K562 (cell line): ENCODE data around the gene MMP26. TPM values are rescaled to one million over a fixed set of nuclear protein-coding genes. Genes with fewer than 3 reads are reported as not detected.

Source experiments
- ATAC-seq: fragments of 200-7000 bp; cut with Tn5 transposase; 3 replicates; pipeline ENCODE4 v1.9.1; 2020; ENCODE audit warnings: moderate library complexity
- BruUV-seq: library from RNA; stranded (reverse); fragments of 400-500 nt; replicated peaks from 2 replicates; lab custom pipeline; 2021; lab: Mats Ljungman, UMichigan
- CTCF ChIA-PET: fragments of 300-600 bp; formaldehyde crosslinking; extraction: SDS; loops from one replicate; lab custom pipeline; 2021; ENCODE audit warnings: low intra/inter-chr PET ratio; lab: Yijun Ruan, JAX
- POLR2A ChIA-PET: fragments of 300-600, 350-650 bp; sonication (Branson Sonifier 250); formaldehyde crosslinking; extraction: SDS; loops from one replicate; lab custom pipeline; 2021; ENCODE audit warnings: antibody characterized with exemption, inconsistent platforms; lab: Yijun Ruan, JAX
- DNase-seq, 4 experiments: peaks; one replicate each; pipeline versions ENCODE4 v3.0.0 to v3.0.0-alpha.2; 2011 to 2018; ENCODE audit warnings: low spot score in 3 of 4, mixed read lengths in 3 of 4; ENCODE audit errors: extremely low read depth in 1 of 4
- FAIRE-seq: peaks from 2 replicates; lab custom pipeline; 2011; peaks lifted over from hg19 to GRCh38; lab: Jason Lieb, UNC
- H2AFZ ChIP-seq: 2 replicates; pipeline ENCODE4 v1.6.0; 2011; ENCODE audit warnings: low read depth, low read length, control low read depth, inconsistent platforms
- H3K27ac ChIP-seq: fragments of 200-600 bp; 3 replicates; pipeline ENCODE4 v1.8.0; 2011; ENCODE audit warnings: low read depth, mild to moderate bottlenecking, control low read depth, inconsistent platforms, low read length, moderate library complexity, mixed read lengths; ENCODE audit errors: extremely low read depth
- H3K27me3 ChIP-seq, 2 experiments: fragments of 300-600 bp in 1 of 2; 2 replicates in 1 of 2; 3 replicates in 1 of 2; pipeline versions ENCODE4 v1.6.0 to v1.8.0; 2011; ENCODE audit warnings: inconsistent platforms in 2 of 2, low read length in 2 of 2, mild to moderate bottlenecking in 1 of 2, mixed read lengths in 1 of 2, moderate library complexity in 1 of 2; ENCODE audit not compliant: control insufficient read depth in 2 of 2, insufficient read depth in 2 of 2
- H3K36me3 ChIP-seq: fragments of 300-600 bp; 3 replicates; pipeline ENCODE4 v1.8.0; 2011; ENCODE audit warnings: mild to moderate bottlenecking, low read length, inconsistent platforms; ENCODE audit not compliant: control insufficient read depth, insufficient read depth
- H3K4me1 ChIP-seq, 2 experiments: fragments of 200-600 bp in 1 of 2; replicated peaks in 1 of 2; 2 replicates in 1 of 2; 3 replicates in 1 of 2; pipeline versions ENCODE4 v1.5.1 to v1.8.0; 2011; ENCODE audit warnings: inconsistent platforms in 2 of 2, low read length in 2 of 2, mild to moderate bottlenecking in 1 of 2, mixed read lengths in 1 of 2, moderate library complexity in 1 of 2; ENCODE audit not compliant: control insufficient read depth in 2 of 2, insufficient read depth in 2 of 2
- H3K4me2 ChIP-seq: 2 replicates; pipeline ENCODE4 v1.6.1; 2011; ENCODE audit warnings: low read length, control low read depth, inconsistent platforms, mixed read lengths; ENCODE audit not compliant: insufficient read depth
- H3K4me3 ChIP-seq: fragments of 200-600 bp; sonication (generic), shearing (Covaris generic); 2 replicates; pipeline ENCODE4 v1.5.1; 2016; ENCODE audit warnings: control low read depth, inconsistent platforms
- H3K79me2 ChIP-seq: fragments of 200-600 bp; 3 replicates; pipeline ENCODE4 v1.8.0; 2011; ENCODE audit warnings: low read length, inconsistent platforms; ENCODE audit not compliant: control insufficient read depth, insufficient read depth
- H3K9ac ChIP-seq, 2 experiments: 2 replicates each; pipeline versions ENCODE4 v1.6.0 to v1.6.1; 2011; ENCODE audit warnings: low read depth in 2 of 2, low read length in 2 of 2, control low read depth in 1 of 2, inconsistent platforms in 1 of 2, mild to moderate bottlenecking in 1 of 2, mixed read lengths in 1 of 2; ENCODE audit not compliant: insufficient read depth in 1 of 2
- H3K9me1 ChIP-seq: one replicate; pipeline ENCODE4 v1.6.0; 2011; ENCODE audit warnings: inconsistent platforms, mild to moderate bottlenecking, low read length, moderate library complexity; ENCODE audit not compliant: control insufficient read depth, insufficient read depth
- H3K9me3 ChIP-seq: replicated peaks from 2 replicates; pipeline ENCODE4 v1.5.1; 2011; ENCODE audit warnings: low read depth, low read length, inconsistent platforms; ENCODE audit not compliant: control insufficient read depth, insufficient read depth
- H4K20me1 ChIP-seq: replicated peaks from 2 replicates; pipeline ENCODE4 v1.6.1; 2011; ENCODE audit warnings: low read length, inconsistent platforms, mixed read lengths; ENCODE audit not compliant: control insufficient read depth, insufficient read depth
- CAMTA2 ChIP-seq: fragments of 250-450 bp; sonication (Bioruptor Pico); conservative IDR thresholded peaks from 2 replicates; pipeline ENCODE4 v1.5.1; 2022
- HNRNPK ChIP-seq: fragments of 200-400 bp; formaldehyde crosslinking; IDR thresholded peaks from one replicate; pipeline ENCODE4 v1.6.1; 2018; ENCODE audit warnings: mild to moderate bottlenecking, low read depth, low read length; ENCODE audit not compliant: poor library complexity, severe bottlenecking
- ILF3 ChIP-seq: fragments of 450-650 bp; IDR thresholded peaks from 2 replicates; pipeline ENCODE4 v1.6.1; 2018; ENCODE audit warnings: antibody characterized with exemption, mild to moderate bottlenecking, moderate library complexity, borderline replicate concordance
- KDM5B ChIP-seq: fragments of 200-600 bp; sonication (generic); IDR thresholded peaks from 2 replicates; pipeline ENCODE4 v1.6.1; 2012; ENCODE audit warnings: low read depth, mild to moderate bottlenecking, moderate library complexity, low read length, control low read depth, inconsistent platforms; ENCODE audit not compliant: insufficient replicate concordance
- MAFG ChIP-seq: fragments of 450-650 bp; conservative IDR thresholded peaks from 2 replicates; pipeline ENCODE4 v1.6.1; 2016; ENCODE audit warnings: missing genetic modification characterization, missing compliant biosample characterization
- MITF ChIP-seq: IDR thresholded peaks from 2 replicates; pipeline ENCODE4 v1.6.1; 2014; ENCODE audit warnings: antibody characterized with exemption
- POU5F1 ChIP-seq: fragments of 150-350 bp; IDR thresholded peaks from 2 replicates; pipeline ENCODE4 v1.6.1; 2014; ENCODE audit warnings: borderline replicate concordance, low read length, low read depth, mild to moderate bottlenecking; ENCODE audit not compliant: partially characterized antibody
- RBM25 ChIP-seq: fragments of 200-400 bp; formaldehyde crosslinking; IDR thresholded peaks from 2 replicates; pipeline ENCODE4 v1.6.1; 2018; ENCODE audit warnings: low read length, low read depth, moderate library complexity; ENCODE audit not compliant: severe bottlenecking
- SMAD4 ChIP-seq: fragments of 250-450 bp; sonication (Bioruptor Pico); conservative IDR thresholded peaks from 2 replicates; pipeline ENCODE4 v1.8.0; 2021; ENCODE audit warnings: inconsistent platforms, mild to moderate bottlenecking, moderate library complexity
- SMARCC2 ChIP-seq: fragments of 450-650 bp; IDR thresholded peaks from 2 replicates; pipeline ENCODE4 v1.6.1; 2017; ENCODE audit warnings: antibody characterized with exemption, moderate library complexity, mild to moderate bottlenecking, low read depth
- ZNF232 ChIP-seq: sonication (generic); formaldehyde crosslinking; IDR thresholded peaks from 2 replicates; pipeline ENCODE4 v1.8.0; 2022; ENCODE audit warnings: mild to moderate bottlenecking, missing genetic modification reagents
- ZNF324 ChIP-seq: fragments of 250-450 bp; sonication (Bioruptor Pico); IDR thresholded peaks from 2 replicates; pipeline ENCODE4 v1.4.0; 2020; ENCODE audit warnings: mild to moderate bottlenecking
- ZNF436 ChIP-seq: fragments of 250-450, 450-650 bp; sonication (Bioruptor Pico); formaldehyde crosslinking; IDR thresholded peaks from 2 replicates; pipeline ENCODE4 v1.7.0; 2020; ENCODE audit warnings: mild to moderate bottlenecking
- WGBS: fragments of 100-300 bp; shearing (Covaris generic); methylation state at CpG from one replicate; pipeline ENCODE4 v1.1.6; 2016; ENCODE audit warnings: low coverage, mixed read lengths; ENCODE audit not compliant: insufficient coverage; ENCODE audit errors: missing lambda C conversion rate; 5-methylcytosine and 5-hydroxymethylcytosine counted together
- in situ Hi-C: fragments of 300-500 bp; cut with MboI; formaldehyde crosslinking; loops from 4 replicates; pipeline ENCODE4 v1.15.0; 2018; ENCODE audit warnings: inconsistent platforms, mixed read lengths
- intact Hi-C: fragments of 100-400 bp; cut with micrococcal nuclease; formaldehyde crosslinking; loops from 2 replicates; pipeline ENCODE4 v1.14.2; 2022
- polyA plus RNA-seq, 8 experiments: library from polyadenylated mRNA; depleted of rRNA in 4 of 8; stranded (reverse) in 5 of 8; unstranded in 3 of 8; fragments of >200 nt; fragmentation: Nextera tagmentation in 2 of 8; fragmentation: Illumina TruSeq in 1 of 8; extraction: Ambion mirVana in 2 of 8; extraction: Trizol in 1 of 8; gene quantifications; 2 replicates each; pipeline versions ENCODE4 v1.2.1 to v1.2.3, GENCODE V29; 2011 to 2014; ENCODE audit warnings: inconsistent platforms in 1 of 8, missing spikeins in 1 of 8
- total RNA-seq, 7 experiments: library from RNA; depleted of rRNA in 6 of 7; stranded (reverse); fragments of >200 nt in 6 of 7; fragmentation: Illumina TruSeq in 2 of 7; extraction: Trizol in 2 of 7; gene quantifications; 2 replicates each; pipeline versions ENCODE4 v1.2.1 to v1.2.3, GENCODE V29; 2011 to 2021; ENCODE audit warnings: low replicate concordance in 1 of 7

Gene MMP26
- total and polyA plus RNA-seq, 9 of the 15 experiments (the other 6 are each of a cell fraction or from before 2014, with no cell fraction given) = not detected

DNA sequence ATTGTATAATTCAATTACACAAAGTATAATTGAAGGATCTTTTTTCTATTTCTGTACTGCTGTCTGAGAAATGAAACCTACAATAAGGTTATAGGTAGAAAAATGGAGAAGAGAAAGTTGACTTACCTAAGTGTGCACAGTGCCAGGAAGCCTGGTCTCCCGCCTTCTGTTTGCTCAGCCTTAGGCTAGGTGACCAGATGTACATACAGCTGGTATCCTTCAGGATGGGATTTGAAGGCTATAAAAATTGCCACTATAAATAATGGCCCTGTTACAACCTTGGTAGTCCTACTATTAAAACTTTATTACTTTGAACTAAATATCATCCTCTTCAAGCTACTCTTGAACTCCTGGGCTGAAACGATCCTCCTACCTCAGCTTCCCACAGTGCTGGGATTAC, 26.6 kb upstream of the MMP26 start:
- TF ChIP-seq ZNF436 = no peak
- no peak for TF ChIP-seq MAFG (tag)
- TF ChIP-seq POU5F1 = no peak
- no peak for TF ChIP-seq MITF
- no peak for TF ChIP-seq ZNF232 (CRISPR knock-in tag)
- TF ChIP-seq CAMTA2 = no peak
- no peak for TF ChIP-seq HNRNPK
- no peak for TF ChIP-seq ILF3
- TF ChIP-seq SMARCC2 = no peak
- TF ChIP-seq KDM5B = no peak
- no peak for TF ChIP-seq RBM25
- no peak for TF ChIP-seq ZNF324 (CRISPR knock-in tag)
- TF ChIP-seq SMAD4 (CRISPR knock-in tag) = no peak
- FAIRE-seq = no peak

More for the DNA sequence above, 26.6 kb upstream of the MMP26 start:
- in situ Hi-C loops = no loop called here
- no peak overlapping the region for H3K4me2 ChIP-seq
- BruUV-seq = no TSS peak
- WGBS = 0% methylated on average over 2 of the region's 2 CpGs
- DNase-seq (no peak), ATAC-seq (no peak)
- no peak overlapping the region for H3K27ac ChIP-seq
- no peaks in the 10 kb centered on the region for H3K36me3 ChIP-seq
- H3K27me3 ChIP-seq = peaks cover 10 to 13% of the 10 kb centered on the region in 2 experiments
- H3K9me1 ChIP-seq = no peaks in the 10 kb centered on the region
- H3K79me2 ChIP-seq = no peaks in the 10 kb centered on the region
- no peak overlapping the region for H2AFZ ChIP-seq
- H3K4me1 ChIP-seq = no peaks in the 10 kb centered on the region
- intact Hi-C loops = no loop called here
- ChIA-PET CTCF (no interaction called here), POLR2A (no interaction called here)
- no peak overlapping the region for H3K4me3 ChIP-seq
- no peaks in the 10 kb centered on the region for H3K9me3 ChIP-seq
- no peaks in the 10 kb centered on the region for H4K20me1 ChIP-seq
- H3K9ac ChIP-seq = no peak overlapping the region
